GM13976 (cell line): ENCODE data around the gene FAM13C.

Experiments used
- DNase-seq: peaks from one replicate; pipeline ENCODE4 v3.0.0; 2012; ENCODE audit warnings: low spot score
- CTCF ChIP-seq: IDR thresholded peaks from 2 replicates; pipeline ENCODE4 v1.5.1; 2012; ENCODE audit warnings: borderline replicate concordance, mild to moderate bottlenecking; ENCODE audit not compliant: insufficient read depth; ENCODE audit errors: extremely low read depth, missing control alignments, control extremely low read depth
- in situ Hi-C: fragments of 300-500 bp; cut with MboI; formaldehyde crosslinking; loops from one replicate; pipeline ENCODE4 v1.12.0; 2022; ENCODE audit warnings: low sequenced_read_pairs, mixed read lengths, inconsistent platforms; ENCODE audit not compliant: unreplicated experiment

Gene FAM13C

GRCh38 chr10:59216178-59216869, 146.0 kb downstream of the FAM13C start:
- TF ChIP-seq CTCF: no peak
- DNase-seq: no peak
- in situ Hi-C loops: no loop called here

GRCh38 chr10:59214160-59214559, 148.2 kb downstream of the FAM13C start:
- in situ Hi-C loops: no loop called here
- TF ChIP-seq CTCF: no peak
- no peak for DNase-seq

GRCh38 chr10:59212301-59212798, 150.0 kb downstream of the FAM13C start:
- in situ Hi-C loops: no loop called here
- no peak for TF ChIP-seq CTCF
- no peak for DNase-seq

- no peak for TF ChIP-seq CTCF
- in situ Hi-C loops: no loop called here
- no peak for DNase-seq
These were observed 156.1 kb downstream of the FAM13C start for GRCh38 chr10:59206204-59206720.
